H1 (cell line): ENCODE measurements around the gene CLDN24. TPM values are rescaled to one million over a fixed set of nuclear protein-coding genes. Genes with fewer than 3 reads are reported as not detected.

Source experiments
- CTCF ChIA-PET: fragments of 300-600 bp; sonication (Branson Sonifier 250); formaldehyde crosslinking; loops from one replicate; lab custom pipeline; 2021; ENCODE audit not compliant: partially characterized antibody; lab: Charles Lee
- POLR2A ChIA-PET: fragments of 300-600 bp; sonication (Branson Sonifier 250); formaldehyde crosslinking; loops from one replicate; lab custom pipeline; 2021; ENCODE audit warnings: inconsistent platforms; ENCODE audit not compliant: partially characterized antibody; lab: Charles Lee
- DNase-seq, 2 experiments: peaks; one replicate each; pipeline versions ENCODE4 v3.0.0 to v3.0.0-alpha.2; 2010 to 2022; ENCODE audit warnings: low spot score in 2 of 2, low read depth in 1 of 2, mixed read lengths in 1 of 2
- FAIRE-seq: peaks from 2 replicates; lab custom pipeline; 2011; peaks lifted over from hg19 to GRCh38; lab: Jason Lieb, UNC
- H2AFZ ChIP-seq: 2 replicates; pipeline ENCODE4 v1.8.1; 2012; ENCODE audit warnings: low read length, inconsistent platforms
- H2AK5ac ChIP-seq: 2 replicates; pipeline ENCODE4 v1.6.1; 2013; ENCODE audit warnings: low read depth, low read length
- H2BK120ac ChIP-seq: replicated peaks from 2 replicates; pipeline ENCODE3; 2013; ENCODE audit warnings: low read depth, low read length, inconsistent platforms
- H2BK12ac ChIP-seq: 2 replicates; pipeline ENCODE4 v1.6.1; 2013; ENCODE audit warnings: low read depth, low read length
- H2BK15ac ChIP-seq: 2 replicates; pipeline ENCODE4 v1.6.1; 2013; ENCODE audit warnings: low read length
- H2BK20ac ChIP-seq: 2 replicates; pipeline ENCODE4 v1.6.1; 2013; ENCODE audit warnings: low read length
- H2BK5ac ChIP-seq: 2 replicates; pipeline ENCODE4 v1.6.1; 2013; ENCODE audit warnings: low read depth, low read length
- H3K14ac ChIP-seq: 2 replicates; pipeline ENCODE4 v1.6.1; 2013; ENCODE audit warnings: inconsistent platforms; ENCODE audit not compliant: insufficient read length
- H3K18ac ChIP-seq: 2 replicates; pipeline ENCODE4 v1.6.1; 2013; ENCODE audit warnings: low read length; ENCODE audit errors: extremely low read depth
- H3K23ac ChIP-seq: 2 replicates; pipeline ENCODE4 v1.6.1; 2013; ENCODE audit warnings: inconsistent platforms; ENCODE audit not compliant: insufficient read length
- H3K23me2 ChIP-seq: 2 replicates; pipeline ENCODE4 v1.6.1; 2013; ENCODE audit warnings: low read depth, low read length
- H3K27ac ChIP-seq: 2 replicates; pipeline ENCODE4 v1.6.1; 2011; ENCODE audit warnings: low read depth, low read length, inconsistent platforms
- H3K27me3 ChIP-seq, 4 experiments: replicated peaks in 1 of 4; 1 replicate in 1 of 4; 2 replicates in 3 of 4; pipeline versions ENCODE4 v1.6.1 to v1.8.1; 2011 to 2013; ENCODE audit warnings: low read length in 3 of 4, mild to moderate bottlenecking in 3 of 4, inconsistent platforms in 2 of 4, mixed read lengths in 2 of 4, moderate library complexity in 1 of 4; ENCODE audit not compliant: control insufficient read depth in 3 of 4, insufficient read depth in 3 of 4; ENCODE audit errors: extremely low read depth in 1 of 4
- H3K36me3 ChIP-seq, 4 experiments: 2 replicates each; pipeline versions ENCODE4 v1.6.1 to v1.8.1; 2011 to 2013; ENCODE audit warnings: mild to moderate bottlenecking in 4 of 4, low read length in 3 of 4, moderate library complexity in 2 of 4, control low read depth in 1 of 4, inconsistent platforms in 1 of 4; ENCODE audit not compliant: insufficient read depth in 4 of 4, control insufficient read depth in 2 of 4
- H3K4ac ChIP-seq: replicated peaks from 2 replicates; pipeline ENCODE3; 2013; ENCODE audit warnings: low read length, low read depth, mixed read lengths, inconsistent platforms; ENCODE audit not compliant: insufficient read length
- H3K4me1 ChIP-seq, 4 experiments: replicated peaks in 1 of 4; 1 replicate in 1 of 4; 2 replicates in 3 of 4; pipeline versions ENCODE4 v1.6.1 to v1.8.1; 2011 to 2013; ENCODE audit warnings: low read length in 3 of 4, inconsistent platforms in 2 of 4, mixed read lengths in 1 of 4; ENCODE audit not compliant: insufficient read depth in 4 of 4, control insufficient read depth in 3 of 4
- H3K4me2 ChIP-seq, 2 experiments: 2 replicates each; pipeline versions ENCODE4 v1.6.1 to v1.8.1; 2011 to 2013; ENCODE audit warnings: low read depth in 2 of 2, low read length in 2 of 2, control low read depth in 1 of 2, inconsistent platforms in 1 of 2, mild to moderate bottlenecking in 1 of 2; ENCODE audit not compliant: insufficient read depth in 1 of 2
- H3K4me3 ChIP-seq, 4 experiments: fragments of 200-600, 300-600 bp in 1 of 4; sonication (generic), shearing (Covaris generic), sonication (Bioruptor Twin) in 1 of 4; 2 replicates each; pipeline versions ENCODE4 v1.5.1 to v1.8.1; 2011 to 2016; ENCODE audit warnings: low read length in 4 of 4, low read depth in 3 of 4, control low read depth in 2 of 4, inconsistent platforms in 2 of 4, mild to moderate bottlenecking in 2 of 4, mixed read lengths in 1 of 4, moderate library complexity in 1 of 4; ENCODE audit not compliant: insufficient read depth in 2 of 4; ENCODE audit errors: extremely low read depth in 1 of 4
- H3K56ac ChIP-seq: replicated peaks from 2 replicates; pipeline ENCODE3; 2013; ENCODE audit warnings: low read depth, mild to moderate bottlenecking, mixed read lengths, low read length, inconsistent platforms; ENCODE audit not compliant: insufficient read length
- H3K79me1 ChIP-seq: 2 replicates; pipeline ENCODE4 v1.6.1; 2013; ENCODE audit warnings: low read depth, low read length, control low read depth
- H3K79me2 ChIP-seq, 2 experiments: 2 replicates each; pipeline versions ENCODE4 v1.6.1 to v1.8.1; 2012 to 2013; ENCODE audit warnings: low read length in 2 of 2, mild to moderate bottlenecking in 2 of 2, inconsistent platforms in 1 of 2; ENCODE audit not compliant: insufficient read depth in 2 of 2, control insufficient read depth in 1 of 2
- H3K9ac ChIP-seq, 4 experiments: replicated peaks in 1 of 4; 1 replicate in 1 of 4; 2 replicates in 3 of 4; pipeline versions ENCODE4 v1.6.1 to v1.8.1; 2011 to 2013; ENCODE audit warnings: low read depth in 3 of 4, low read length in 3 of 4, control low read depth in 2 of 4, mild to moderate bottlenecking in 2 of 4, moderate library complexity in 2 of 4, inconsistent platforms in 1 of 4; ENCODE audit errors: extremely low read depth in 1 of 4
- H3K9me3 ChIP-seq, 2 experiments: 2 replicates each; pipeline versions ENCODE4 v1.6.1 to v1.8.1; 2012 to 2013; ENCODE audit warnings: mild to moderate bottlenecking in 2 of 2, moderate library complexity in 2 of 2, control low read depth in 1 of 2, inconsistent platforms in 1 of 2, low read depth in 1 of 2, low read length in 1 of 2, mixed read lengths in 1 of 2; ENCODE audit not compliant: insufficient read depth in 2 of 2
- H4K20me1 ChIP-seq, 2 experiments: replicated peaks in 1 of 2; 2 replicates each; pipeline versions ENCODE3 to v1.8.1; 2011 to 2013; ENCODE audit warnings: inconsistent platforms in 2 of 2, low read length in 2 of 2, mild to moderate bottlenecking in 1 of 2; ENCODE audit not compliant: insufficient read depth in 2 of 2, control insufficient read depth in 1 of 2
- H4K5ac ChIP-seq: 2 replicates; pipeline ENCODE4 v1.6.1; 2013; ENCODE audit warnings: low read length, low read depth, mixed read lengths, inconsistent platforms; ENCODE audit not compliant: insufficient read length
- H4K8ac ChIP-seq: 2 replicates; pipeline ENCODE4 v1.8.0; 2013; ENCODE audit warnings: mild to moderate bottlenecking, moderate library complexity, low read length, inconsistent platforms; ENCODE audit not compliant: insufficient read depth; ENCODE audit errors: extremely low read depth
- H4K91ac ChIP-seq: replicated peaks from 2 replicates; pipeline ENCODE3; 2013; ENCODE audit warnings: low read length, mixed read lengths, inconsistent platforms; ENCODE audit not compliant: insufficient read length
- BCL11A ChIP-seq, 2 experiments: IDR thresholded peaks; one replicate each; pipeline ENCODE4 v1.6.1; 2011; ENCODE audit warnings: low read depth in 2 of 2, low read length in 2 of 2, mild to moderate bottlenecking in 2 of 2
- CTBP2 ChIP-seq: IDR thresholded peaks from 2 replicates; pipeline ENCODE4 v1.7.0; 2011; ENCODE audit warnings: borderline replicate concordance, mild to moderate bottlenecking, moderate library complexity, mixed read lengths, low read length; ENCODE audit not compliant: insufficient read depth, insufficient read length
- NANOG ChIP-seq: IDR thresholded peaks from 2 replicates; pipeline ENCODE4 v1.6.1; 2011; ENCODE audit warnings: low read length, low read depth, mild to moderate bottlenecking, inconsistent platforms; ENCODE audit not compliant: insufficient read depth, poor library complexity, severe bottlenecking
- PHF8 ChIP-seq: fragments of 200-600 bp; sonication (generic); conservative IDR thresholded peaks from 2 replicates; pipeline ENCODE4 v1.7.1; 2012; ENCODE audit warnings: low read depth, mild to moderate bottlenecking, inconsistent platforms, low read length, moderate library complexity
- POLR2AphosphoS5 ChIP-seq: IDR thresholded peaks from 2 replicates; pipeline ENCODE4 v1.6.1; 2011; ENCODE audit warnings: low read depth, low read length
- POU5F1 ChIP-seq: IDR thresholded peaks from 2 replicates; pipeline ENCODE4 v1.6.1; 2011; ENCODE audit warnings: low read depth, mild to moderate bottlenecking, low read length, moderate library complexity
- SIN3A ChIP-seq, 2 experiments: IDR thresholded peaks in 1 of 2; conservative IDR thresholded peaks in 1 of 2; 2 replicates each; pipeline ENCODE4 v1.6.1; 2011 to 2012; ENCODE audit warnings: low read length in 2 of 2, improper control_type of control experiment in 1 of 2, low read depth in 1 of 2, mild to moderate bottlenecking in 1 of 2
- SP1 ChIP-seq: IDR thresholded peaks from 2 replicates; pipeline ENCODE4 v1.6.1; 2011; ENCODE audit warnings: low read depth, low read length
- TBP ChIP-seq: IDR thresholded peaks from 2 replicates; pipeline ENCODE4 v1.6.1; 2011; ENCODE audit warnings: low read depth, low read length, improper control_type of control experiment
- WGBS, 2 experiments: shearing (Covaris generic) in 1 of 2; methylation state at CpG; one replicate each; pipeline versions ENCODE4 v1.1.6 to v1.1.7; 2013 to 2015; ENCODE audit warnings: low lambda C conversion rate in 2 of 2, mixed read lengths in 2 of 2, inconsistent platforms in 1 of 2, low coverage in 1 of 2, missing lambda C conversion rate in 1 of 2; ENCODE audit not compliant: insufficient replicate concordance in 2 of 2, insufficient coverage in 1 of 2, insufficient read length in 1 of 2; ENCODE audit errors: extremely low coverage in 1 of 2, missing lambda C conversion rate in 1 of 2; 5-methylcytosine and 5-hydroxymethylcytosine counted together
- polyA plus RNA-seq, 7 experiments: library from polyadenylated mRNA; depleted of rRNA in 3 of 7; stranded (reverse) in 5 of 7; unstranded in 2 of 7; fragments of >200 nt in 5 of 7; fragments of 200-250 nt in 2 of 7; gene quantifications; 1 replicate in 5 of 7; 2 replicates in 1 of 7; 4 replicates in 1 of 7; pipeline versions ENCODE4 v1.2.1 to v1.2.3, GENCODE V29; 2011 to 2013; ENCODE audit warnings: missing spikeins in 2 of 7, mixed read lengths in 2 of 7
- total RNA-seq: library from RNA; stranded (reverse); fragmentation: NEBNext Ultra II Directional; extraction: Animal tissue kit (Norgen Biotek cat#: 25700); gene quantifications from 2 replicates; pipeline ENCODE4 v1.2.1, GENCODE V29; 2021
- TF ChIP-seq, protein P1 (sequence below): IDR thresholded peaks from 2 replicates; pipeline ENCODE4 v1.6.1; 2012; ENCODE audit warnings: inconsistent platforms
- TF ChIP-seq, protein P2 (sequence below): IDR thresholded peaks from 2 replicates; pipeline ENCODE4 v1.6.1; 2011; ENCODE audit warnings: low read depth, mild to moderate bottlenecking, low read length; ENCODE audit not compliant: insufficient read depth

CLDN24 gene
- total and polyA plus RNA-seq, 2 of the 8 experiments (the other 6 are each of a cell fraction or from before 2014, with no cell fraction given): not detected

DNA sequence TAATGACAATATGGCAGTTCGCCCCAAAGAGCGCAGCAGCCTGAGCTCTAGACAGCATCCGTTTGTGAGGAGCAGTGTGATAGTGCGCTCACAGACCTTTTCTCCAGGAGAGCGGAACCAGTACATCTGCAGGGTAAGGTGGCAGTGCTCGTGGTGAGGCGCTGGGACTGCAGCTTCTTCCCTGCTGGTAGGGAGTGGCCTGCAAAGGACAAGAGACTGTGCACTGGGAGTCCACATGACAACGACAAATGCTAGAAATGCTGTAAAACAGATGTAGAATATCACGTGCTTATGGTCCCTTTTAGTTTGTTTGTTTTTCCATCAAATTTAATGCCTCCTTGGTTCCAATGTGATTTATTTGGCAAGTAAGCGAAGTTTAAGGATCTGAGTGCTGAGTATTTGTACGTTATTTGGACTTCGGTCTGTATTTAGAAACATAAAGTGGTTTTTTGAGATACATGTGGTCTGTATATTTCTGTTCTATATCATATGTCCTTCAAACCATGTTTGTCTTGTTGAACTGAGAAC is 37.9 kb downstream of the CLDN24 start:
- Histone ChIP-seq H3K27ac (no peak overlapping the region), H3K56ac (no peak overlapping the region), H3K14ac (no peak overlapping the region), H2BK5ac (no peak overlapping the region), H3K4me3 (no peak overlapping the region), H3K79me2 (no peaks in the 10 kb centered on the region), H4K5ac (no peak overlapping the region), H3K4me1 (no peaks in the 10 kb centered on the region), H2AFZ (no peak overlapping the region), H3K23me2 (no peaks in the 10 kb centered on the region), H2BK15ac (no peak overlapping the region), H2BK12ac (no peak overlapping the region), H2AK5ac (no peak overlapping the region), H4K20me1 (peaks cover 1 to 10% of the 10 kb centered on the region in 2 experiments), H3K23ac (no peak overlapping the region), H3K4me2 (no peak overlapping the region), H3K18ac (no peak overlapping the region), H3K27me3 (no peaks in the 10 kb centered on the region), H4K8ac (no peak overlapping the region), H3K4ac (no peak overlapping the region), H3K9me3 (no peaks in the 10 kb centered on the region), H2BK120ac (no peak overlapping the region), H3K36me3 (peaks cover 31 to 82% (median 61%) of the 10 kb centered on the region in 4 experiments), H2BK20ac (no peak overlapping the region), H3K79me1 (no peaks in the 10 kb centered on the region), H4K91ac (no peak overlapping the region), H3K9ac (no peak overlapping the region)
- WGBS, 2 experiments: 88% methylated on average over 12 of the region's 12 CpGs; no CpG with 5 or more reads in 1 of the 2 experiments
- ChIA-PET POLR2A (no interaction called here), CTCF (interaction anchor here (0.5 to 0.8 kb wide), 2 partner anchors 28 kb away, joined by 3 read pairs; no protein-coding TSS in a partner anchor)
- no peak for DNase-seq
- no peak for FAIRE-seq
- TF ChIP-seq SIN3A (conservative IDR thresholded peaks at IDR 0.05 in 1 of 2, IDR thresholded peaks at IDR 0.05 in 1 of 2; ENCODE audit: low read depth in 1 of 2, low read length in 2 of 2) (no peak), PHF8 (no peak), CTBP2 (no peak), BCL11A (IDR thresholded peaks at IDR 0.05; ENCODE audit: low read depth in 2 of 2, low read length in 2 of 2) (no peak), POU5F1 (no peak), NANOG (no peak), SP1 (no peak), POLR2AphosphoS5 (no peak), TBP (no peak)
- TF ChIP-seq, protein P1, sequence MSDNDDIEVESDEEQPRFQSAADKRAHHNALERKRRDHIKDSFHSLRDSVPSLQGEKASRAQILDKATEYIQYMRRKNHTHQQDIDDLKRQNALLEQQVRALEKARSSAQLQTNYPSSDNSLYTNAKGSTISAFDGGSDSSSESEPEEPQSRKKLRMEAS: no peak
- TF ChIP-seq, protein P2, sequence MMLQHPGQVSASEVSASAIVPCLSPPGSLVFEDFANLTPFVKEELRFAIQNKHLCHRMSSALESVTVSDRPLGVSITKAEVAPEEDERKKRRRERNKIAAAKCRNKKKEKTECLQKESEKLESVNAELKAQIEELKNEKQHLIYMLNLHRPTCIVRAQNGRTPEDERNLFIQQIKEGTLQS: no peak
